Uterus (tissue), 2 donors: Measurements from ENCODE around the gene RGS7.

Experiments
- POLR2A ChIP-seq, 2 donors: fragments of 450-650 bp; IDR thresholded peaks; one replicate each; pipeline ENCODE4 v1.6.1; 2016; ENCODE audit warnings: antibody characterized with exemption in 2 of 2, mild to moderate bottlenecking in 1 of 2, moderate library complexity in 1 of 2
- TF ChIP-seq, protein P1 (sequence below), 4 experiments: fragments of 200-600 bp in 2 of 4; fragments of 450-650 bp in 2 of 4; sonication (generic) in 2 of 4; IDR thresholded peaks; one replicate each; pipeline ENCODE4 v1.5.1; 2016 to 2019; ENCODE audit warnings: antibody characterized with exemption in 4 of 4, mild to moderate bottlenecking in 2 of 4, moderate library complexity in 1 of 4

DNA sequence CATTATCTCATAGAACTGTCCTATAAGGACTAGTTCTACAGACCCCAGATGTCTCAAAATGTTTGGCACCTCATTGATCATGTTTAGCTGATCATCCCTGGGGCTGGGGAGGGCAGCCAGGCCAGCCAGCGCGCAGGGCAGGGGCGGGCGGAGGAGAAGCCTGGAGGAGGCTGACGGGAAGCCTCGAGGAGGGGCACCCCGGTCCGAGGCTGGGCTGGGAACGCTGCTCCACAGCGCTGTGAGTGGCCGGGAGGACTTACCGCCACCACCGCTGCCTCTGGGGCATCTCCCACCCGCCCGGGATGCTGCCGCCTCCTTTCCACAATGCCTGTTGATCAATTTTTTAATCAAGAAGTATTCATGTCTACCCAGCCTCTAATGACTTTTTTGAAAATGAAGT, 585.6 kb downstream of the RGS7 start:
- TF ChIP-seq, protein P1, sequence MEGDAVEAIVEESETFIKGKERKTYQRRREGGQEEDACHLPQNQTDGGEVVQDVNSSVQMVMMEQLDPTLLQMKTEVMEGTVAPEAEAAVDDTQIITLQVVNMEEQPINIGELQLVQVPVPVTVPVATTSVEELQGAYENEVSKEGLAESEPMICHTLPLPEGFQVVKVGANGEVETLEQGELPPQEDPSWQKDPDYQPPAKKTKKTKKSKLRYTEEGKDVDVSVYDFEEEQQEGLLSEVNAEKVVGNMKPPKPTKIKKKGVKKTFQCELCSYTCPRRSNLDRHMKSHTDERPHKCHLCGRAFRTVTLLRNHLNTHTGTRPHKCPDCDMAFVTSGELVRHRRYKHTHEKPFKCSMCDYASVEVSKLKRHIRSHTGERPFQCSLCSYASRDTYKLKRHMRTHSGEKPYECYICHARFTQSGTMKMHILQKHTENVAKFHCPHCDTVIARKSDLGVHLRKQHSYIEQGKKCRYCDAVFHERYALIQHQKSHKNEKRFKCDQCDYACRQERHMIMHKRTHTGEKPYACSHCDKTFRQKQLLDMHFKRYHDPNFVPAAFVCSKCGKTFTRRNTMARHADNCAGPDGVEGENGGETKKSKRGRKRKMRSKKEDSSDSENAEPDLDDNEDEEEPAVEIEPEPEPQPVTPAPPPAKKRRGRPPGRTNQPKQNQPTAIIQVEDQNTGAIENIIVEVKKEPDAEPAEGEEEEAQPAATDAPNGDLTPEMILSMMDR (IDR thresholded peaks at IDR 0.05), result no peak
- TF ChIP-seq POLR2A (IDR thresholded peaks at IDR 0.05), result no peak
